Right ventricle myocardium superior (tissue), 1 donor: Measurements from ENCODE around the gene PRRC2C. TPM values are rescaled to one million over a fixed set of nuclear protein-coding genes. Genes with fewer than 3 reads are reported as not detected.
"Not testable (repeated sequence)": the region's sequence is repeated elsewhere in the genome, so short reads cannot be mapped to it uniquely, and the experiment has no call there.

Experiments used
- ATAC-seq: fragments of 200-7000 bp; cut with Tn5 transposase; one replicate; pipeline ENCODE4 v1.9.1; 2020; ENCODE audit warnings: mild to moderate bottlenecking; ENCODE audit not compliant: poor library complexity
- DNase-seq: peaks from one replicate; pipeline ENCODE4 v3.0.0-alpha.2; 2020
- intact Hi-C: fragments of 100-400 bp; cut with DNase I; formaldehyde crosslinking; loops from one replicate; pipeline ENCODE4 v1.11.2; 2022
- total RNA-seq: library from RNA; stranded (reverse); fragmentation: NEBNext Ultra II Directional; extraction: Animal tissue kit (Norgen Biotek cat#: 25700); gene quantifications from one replicate; pipeline ENCODE4 v1.2.1, GENCODE V29; 2021
- donor health status: DM: no; HTN: yes; CAD: no; lungs with severe emphysema.

The PRRC2C gene
- total RNA-seq, 1 donor from 2014 or later = 40.3 TPM

- ATAC-seq (no peak), DNase-seq (no peak)
- intact Hi-C loops = no loop called here
Observed at GRCh38 chr1:171563675-171564074, 78.3 kb downstream of the PRRC2C start.

- ATAC-seq = no peak
- intact Hi-C loops = no loop called here
- DNase-seq = no peak
Observed at GRCh38 chr1:171566467-171566866, 81.1 kb downstream of the PRRC2C start.

GRCh38 chr1:171570295-171570694, 85.0 kb downstream of the PRRC2C start:
- ATAC-seq (no peak), DNase-seq (no peak)
- intact Hi-C loops = no loop called here

GRCh38 chr1:171576144-171576543, 90.8 kb downstream of the PRRC2C start:
- ATAC-seq (no peak), DNase-seq (no peak)
- intact Hi-C loops = loop anchor here (5.0 kb wide), 1 partner anchor 44 kb away; no protein-coding TSS in a partner anchor

GRCh38 chr1:171581226-171581625, 95.9 kb downstream of the PRRC2C start:
- DNase-seq (no peak), ATAC-seq (no peak)
- intact Hi-C loops = no loop called here

- intact Hi-C loops = no loop called here
- ATAC-seq (no peak), DNase-seq (no peak)
Observed at GRCh38 chr1:171581766-171582165, 96.4 kb downstream of the PRRC2C start.

GRCh38 chr1:171582589-171582988, 97.3 kb downstream of the PRRC2C start:
- intact Hi-C loops = no loop called here
- DNase-seq = no peak
- ATAC-seq = no peak

- intact Hi-C loops = no loop called here
- ATAC-seq = no peak
- DNase-seq = no peak
Observed at GRCh38 chr1:171583591-171584201, 98.4 kb downstream of the PRRC2C start.

GRCh38 chr1:171585715-171586114, 100.4 kb downstream of the PRRC2C start:
- ATAC-seq (no peak), DNase-seq (no peak)
- intact Hi-C loops = no loop called here

- no peak for DNase-seq
- ATAC-seq = no peak
- intact Hi-C loops = no loop called here
Observed at GRCh38 chr1:171588230-171588629, 102.9 kb downstream of the PRRC2C start.

GRCh38 chr1:171590022-171590421, 104.7 kb downstream of the PRRC2C start:
- ATAC-seq (no peak), DNase-seq (no peak)
- intact Hi-C loops = no loop called here

- intact Hi-C loops = no loop called here
- no peak for DNase-seq
- no peak for ATAC-seq
Observed at GRCh38 chr1:171595324-171595723, 110.0 kb downstream of the PRRC2C start.

GRCh38 chr1:171596119-171596518, 110.8 kb downstream of the PRRC2C start:
- DNase-seq (no peak), ATAC-seq (no peak)
- intact Hi-C loops = no loop called here

- DNase-seq (no peak), ATAC-seq (no peak)
- intact Hi-C loops = no loop called here
Observed at GRCh38 chr1:171596705-171597104, 111.4 kb downstream of the PRRC2C start.

GRCh38 chr1:171597203-171597602, 111.9 kb downstream of the PRRC2C start:
- intact Hi-C loops = no loop called here
- ATAC-seq (no peak), DNase-seq (no peak)

GRCh38 chr1:171600310-171600709, 115.0 kb downstream of the PRRC2C start:
- ATAC-seq, DNase-seq, intact Hi-C loops: not testable (repeated sequence)

GRCh38 chr1:171600862-171601261, 115.5 kb downstream of the PRRC2C start:
- no peak for ATAC-seq
- no peak for DNase-seq
- intact Hi-C loops = no loop called here

- intact Hi-C loops, DNase-seq, ATAC-seq: not testable (repeated sequence)
Observed at GRCh38 chr1:171603042-171603441, 117.7 kb downstream of the PRRC2C start.

- intact Hi-C loops = no loop called here
- no peak for ATAC-seq
Observed at GRCh38 chr1:171606402-171606941, 121.1 kb downstream of the PRRC2C start.

GRCh38 chr1:171610385-171610784, 125.1 kb downstream of the PRRC2C start:
- DNase-seq (no peak), ATAC-seq (no peak)
- intact Hi-C loops = no loop called here

More at GRCh38 chr1:171606402-171606941, 121.1 kb downstream of the PRRC2C start:
- no peak for DNase-seq

GRCh38 chr1:171611306-171611705, 126.0 kb downstream of the PRRC2C start:
- no peak for DNase-seq
- ATAC-seq = no peak
- intact Hi-C loops = no loop called here
